Muscle of arm (tissue), 12 donors: Measurements from ENCODE around the gene WNT11. TPM values are rescaled to one million over a fixed set of nuclear protein-coding genes. Genes with fewer than 3 reads are reported as not detected.

Experiments used
- DNase-seq: peaks from one replicate; pipeline ENCODE4 v3.0.0-alpha.2; 2013
- polyA plus RNA-seq, 12 donors: library from polyadenylated mRNA; unstranded; fragments of 120-200 nt; gene quantifications; one replicate each; pipeline ENCODE4 v1.2.1, GENCODE V29; 2013; ENCODE audit not compliant: insufficient read length in 12 of 12

Gene WNT11
- polyA plus RNA-seq, 12 donors: 6.4 to 22.9 (median 14.8) TPM; not detected in 1

GRCh38 chr11:76224461-76225121 lies 18.3 kb upstream of the WNT11 start:
- no peak for DNase-seq

DNA sequence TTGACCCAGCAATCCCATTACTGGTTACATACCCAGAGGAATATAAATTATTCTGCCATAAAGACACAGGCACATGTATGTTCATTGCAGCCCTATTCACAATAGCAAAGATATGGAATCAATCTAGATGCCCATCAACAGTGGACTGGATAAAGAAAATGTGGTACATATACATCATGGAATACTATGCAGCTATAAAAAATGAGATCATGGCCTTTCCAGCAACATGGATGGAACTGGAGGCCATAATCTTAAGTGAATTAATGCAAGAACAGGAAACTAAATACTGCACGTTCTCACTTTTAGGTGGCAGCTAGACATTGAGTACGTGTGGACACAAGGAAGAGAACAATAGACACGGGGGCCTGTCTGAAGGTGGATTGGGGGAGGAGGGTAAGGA lies 15.1 kb upstream of the WNT11 start:
- DNase-seq: no peak

DNA sequence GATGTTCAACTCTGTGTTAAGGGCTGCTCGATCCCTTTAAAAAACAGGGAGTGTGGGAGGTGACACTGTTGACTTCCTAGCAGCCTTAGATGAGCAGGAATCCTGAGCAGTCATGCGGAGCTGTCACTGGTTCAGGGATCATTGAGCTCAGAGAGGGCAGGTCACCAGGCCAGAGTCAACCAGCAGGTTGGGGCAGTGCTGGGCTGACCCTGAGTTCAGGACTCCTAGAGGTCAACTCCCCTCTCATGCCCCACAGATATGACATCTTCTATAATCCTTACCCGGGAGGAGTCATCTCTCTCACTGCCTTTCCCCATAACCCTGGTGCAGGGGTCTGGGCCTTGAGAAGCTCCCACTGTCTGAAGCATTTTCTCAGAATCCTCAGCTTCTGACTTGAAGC lies 12.9 kb upstream of the WNT11 start:
- DNase-seq: no peak

GRCh38 chr11:76218449-76219178 lies 12.3 kb upstream of the WNT11 start:
- no peak for DNase-seq

DNA sequence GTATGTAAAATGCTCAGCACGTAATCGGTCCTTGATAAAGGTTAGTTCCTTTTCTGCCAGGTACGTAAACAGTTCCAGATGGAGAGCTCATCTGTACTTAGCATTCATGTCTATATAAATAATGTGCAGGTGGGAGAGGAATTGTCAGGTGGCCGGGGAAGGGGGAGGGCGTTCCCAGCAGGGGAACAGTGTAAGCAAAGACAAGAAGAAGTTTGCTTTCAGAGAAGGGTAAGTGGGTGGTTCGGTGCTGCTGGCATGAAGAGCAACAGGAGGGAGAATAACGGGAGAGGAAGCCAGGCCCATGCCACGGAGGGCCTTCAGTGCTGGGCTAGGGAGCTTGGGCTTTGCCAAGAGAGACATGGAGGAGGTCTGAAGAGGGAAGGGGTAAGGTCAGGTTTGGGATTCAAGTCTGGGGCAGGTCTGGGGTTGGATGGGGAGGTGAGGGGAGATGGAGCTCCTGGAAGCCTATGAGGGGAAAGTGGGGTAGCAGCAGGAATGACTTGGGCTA lies 11.4 kb upstream of the WNT11 start:
- no peak for DNase-seq

DNA sequence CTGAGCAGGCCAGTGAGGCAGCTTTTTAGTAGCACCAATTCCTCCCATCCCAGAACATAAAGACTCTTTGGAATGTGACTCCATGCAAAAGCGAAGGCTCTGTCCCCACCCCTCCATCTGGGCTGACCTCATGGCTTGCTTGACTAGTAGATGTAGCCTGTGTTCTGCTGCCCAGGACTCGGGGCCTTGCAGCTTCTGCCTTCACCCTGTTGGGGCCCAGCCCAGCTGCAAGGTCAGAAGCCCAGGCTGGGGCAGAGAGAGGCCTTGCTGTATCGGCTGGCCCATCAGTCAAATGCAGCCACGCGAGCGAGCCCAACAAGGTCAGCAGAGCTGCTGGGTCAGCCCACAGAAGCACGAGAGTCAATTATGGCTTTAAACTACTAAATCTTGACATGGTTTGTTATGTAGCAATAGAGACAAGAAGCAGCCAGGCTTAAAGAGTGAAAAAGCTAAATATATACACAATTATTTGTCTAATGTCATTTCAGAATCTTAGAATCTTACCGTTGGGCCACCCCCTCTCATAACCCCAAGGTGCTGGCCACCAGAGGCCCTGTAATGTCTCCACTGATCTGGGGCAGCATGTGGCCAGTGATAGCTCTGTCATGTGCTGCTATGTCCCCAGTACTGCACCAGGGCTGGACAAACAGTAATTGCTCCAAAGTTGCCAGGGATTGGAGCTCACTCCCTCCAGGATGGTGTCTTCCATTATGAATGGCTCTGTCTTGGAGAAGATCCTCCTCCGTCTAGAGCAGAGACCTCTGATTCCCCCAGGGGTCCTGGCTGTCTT lies 10.4 kb upstream of the WNT11 start:
- no peak for DNase-seq

- DNase-seq: no peak
These were observed 9.6 kb upstream of the WNT11 start for GRCh38 chr11:76215941-76216340.

- DNase-seq: no peak
These were observed 8.8 kb upstream of the WNT11 start for GRCh38 chr11:76214968-76215548.

DNA sequence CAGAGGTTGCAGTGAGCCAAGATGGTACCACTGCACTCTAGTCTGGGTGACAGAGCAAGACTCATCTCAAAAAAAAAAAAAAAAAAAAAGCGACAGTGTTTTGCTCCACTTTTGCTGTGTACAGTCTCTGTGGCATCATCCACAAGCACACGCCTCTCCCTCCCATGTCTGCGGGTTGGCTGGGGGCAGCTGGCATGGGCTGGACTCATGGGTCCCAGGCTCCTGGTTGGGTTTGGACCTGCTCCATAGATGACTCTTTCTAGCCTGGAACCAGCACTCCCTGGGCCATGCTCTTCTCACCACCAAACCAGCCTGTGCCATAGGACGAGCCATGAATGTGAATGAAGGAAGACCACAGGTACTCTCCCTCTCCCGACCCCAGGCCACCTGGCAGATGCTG lies 7.9 kb upstream of the WNT11 start:
- DNase-seq: no peak

- DNase-seq: no peak
These were observed 6.1 kb upstream of the WNT11 start for GRCh38 chr11:76212086-76213035.

- DNase-seq: no peak
These were observed 4.9 kb upstream of the WNT11 start for GRCh38 chr11:76210931-76211851.

DNA sequence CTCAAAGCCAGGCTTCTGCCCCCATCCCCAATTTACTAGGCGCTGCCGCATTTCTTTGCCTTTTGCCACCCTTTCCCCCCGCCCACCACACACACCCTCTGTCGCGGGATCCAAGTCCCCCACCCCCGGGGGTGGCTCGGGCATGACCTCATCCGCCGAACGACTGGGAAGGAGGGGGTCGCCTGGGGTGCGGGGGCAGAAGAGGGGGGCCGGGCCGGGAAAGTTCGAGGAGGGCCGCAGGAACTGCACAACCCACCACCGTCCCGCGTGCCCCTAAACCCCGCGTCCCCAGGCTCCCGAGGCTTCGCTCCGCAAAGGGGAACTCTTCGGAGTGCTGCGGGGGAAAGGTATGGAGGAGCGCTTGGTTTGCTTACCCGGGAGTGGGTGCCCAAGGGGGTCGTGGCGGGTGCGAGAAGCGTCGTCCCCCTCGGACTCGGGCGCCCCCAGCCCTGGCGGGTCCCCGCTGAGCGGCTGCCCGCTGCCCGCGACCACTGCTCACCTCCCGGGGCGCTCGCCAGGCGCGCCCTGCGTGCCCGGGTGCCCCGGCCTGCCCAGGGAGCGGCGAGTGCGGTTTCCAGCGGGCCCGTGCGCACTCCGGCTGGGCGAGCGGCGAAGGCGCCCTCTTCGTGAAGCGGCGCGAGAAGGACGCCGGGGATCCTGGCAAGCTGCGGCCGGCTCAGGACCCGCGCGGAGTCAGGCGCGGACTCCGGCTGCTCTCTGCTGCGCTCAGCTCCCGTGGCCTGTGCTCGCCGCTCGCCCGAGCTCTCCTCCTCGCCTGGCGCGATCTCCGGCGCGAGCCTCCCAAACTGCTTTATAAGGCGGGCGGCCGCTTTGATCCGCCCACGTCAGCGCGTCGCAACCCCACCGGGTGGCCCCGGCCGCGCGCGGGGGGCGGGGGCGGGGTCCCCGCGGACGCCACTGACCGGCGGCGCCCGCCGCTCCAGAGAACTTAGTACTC lies 4.0 kb upstream of the WNT11 start:
- peak; percentile 83 for DNase-seq

- peak; percentile 31 for DNase-seq
These were observed 3.2 kb upstream of the WNT11 start for GRCh38 chr11:76209375-76209972.

DNA sequence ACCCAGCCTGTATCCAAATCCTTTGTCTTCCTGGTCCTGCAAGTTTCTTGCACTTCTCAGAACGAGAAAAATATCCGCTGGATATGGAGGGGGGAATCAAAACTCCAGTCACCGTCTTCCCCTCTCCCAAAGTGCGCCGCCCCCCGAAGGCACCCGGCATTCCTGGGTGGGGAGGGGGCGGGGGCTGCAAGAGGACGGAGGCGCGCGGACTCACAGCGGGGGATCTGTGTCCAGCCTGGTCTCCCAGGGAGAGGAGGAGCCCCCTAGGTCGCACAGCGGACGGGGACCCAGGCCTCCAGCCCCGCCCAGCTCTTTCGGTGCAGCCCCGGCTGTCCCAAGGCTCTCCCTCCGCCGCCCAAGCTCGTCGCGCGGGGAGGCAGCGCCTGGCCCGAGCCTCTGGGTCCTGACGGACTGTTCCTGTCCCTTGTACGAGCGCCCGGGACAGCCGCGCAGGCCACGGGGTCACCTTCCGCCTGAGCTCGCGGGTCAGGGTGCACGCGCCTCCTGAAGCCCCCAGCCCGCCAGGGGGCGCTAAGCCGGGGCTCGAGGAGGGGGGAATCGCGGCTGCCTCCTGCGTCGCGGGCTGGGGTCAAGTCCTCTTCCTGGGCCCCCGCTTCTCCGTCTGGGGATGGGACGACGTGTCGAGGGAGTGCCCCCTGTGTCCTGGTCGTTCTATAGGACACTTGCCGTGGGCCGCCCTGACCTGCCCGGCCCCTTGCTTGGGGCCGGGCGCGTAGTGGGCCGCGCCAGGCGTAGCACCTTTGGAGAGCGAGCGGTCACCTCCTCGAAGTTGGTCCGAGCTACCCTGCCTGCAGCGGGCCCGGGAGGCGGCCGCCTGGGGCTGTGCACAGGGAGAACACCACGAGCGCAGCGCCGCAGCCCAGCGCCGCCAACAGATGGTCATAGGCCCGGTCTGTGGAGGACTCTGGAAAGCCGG lies 2.4 kb upstream of the WNT11 start:
- peak; percentile 79 for DNase-seq

DNA sequence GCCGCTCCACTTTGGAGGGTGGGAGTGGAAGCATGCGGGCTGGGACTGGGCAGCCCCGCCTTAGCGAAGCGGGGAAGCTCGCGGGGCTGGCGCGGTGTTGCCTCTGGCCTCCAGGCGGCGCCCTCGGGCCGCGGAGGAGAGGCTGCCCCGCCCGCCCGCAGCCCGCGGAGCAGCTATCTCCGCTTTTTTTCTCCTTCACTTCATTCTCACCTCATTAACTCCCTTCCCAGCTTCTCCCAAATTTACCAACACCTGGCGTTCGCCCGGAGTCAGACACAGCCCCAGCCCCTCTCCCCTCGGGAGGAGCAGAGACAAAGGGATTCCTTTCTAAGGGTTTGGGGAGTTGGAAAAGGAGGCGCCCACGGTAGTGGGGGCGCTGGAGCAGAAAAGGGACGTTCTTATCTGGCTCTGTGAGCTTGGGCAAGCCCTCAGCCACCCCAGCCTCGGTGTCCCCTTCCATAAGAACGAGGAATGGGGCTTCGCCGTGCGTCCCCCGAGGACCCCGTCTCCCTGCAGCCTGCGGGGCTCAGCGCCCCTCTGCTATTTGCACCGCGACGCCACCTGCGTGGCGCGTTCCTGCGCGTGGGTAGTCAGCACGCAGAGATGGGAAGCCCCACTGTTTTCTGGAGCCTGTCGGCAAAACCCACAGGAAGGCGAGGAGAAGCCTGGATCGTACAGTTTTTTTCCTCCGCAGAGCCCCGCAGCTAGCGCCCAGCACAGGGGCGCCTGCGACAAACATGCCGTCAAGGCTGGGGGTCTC lies 1.5 kb upstream of the WNT11 start:
- DNase-seq: peak; percentile 85

GRCh38 chr11:76206077-76206326 lies 300 bp downstream of the WNT11 start:
- no peak for DNase-seq
